Stimulated activated CD4-positive, alpha-beta T cell treated with anti-CD3 and anti-CD28 coated beads, Interleukin-15, amount 100 ng/mL, for 48 hours (primary cell): ENCODE results near the gene FAM43A.

ENCODE experiments used
- DNase-seq, 2 donors: peaks; one replicate each; pipeline ENCODE4 v3.0.0-alpha.2; 2020; ENCODE audit warnings: low read depth in 2 of 2

Gene FAM43A

GRCh38 chr3:194685718-194686413, at the start of gene FAM43A:
TSS of gene FAM43A (plus strand) at chr3:194685883. CDS start at chr3:194686827, 944 bp downstream.
- DNase-seq: peak; percentile 70 to 77

- no peak for DNase-seq
Observed at GRCh38 chr3:194637066-194637465, 48.6 kb upstream of the FAM43A start.

- no peak for DNase-seq
Observed at GRCh38 chr3:194637541-194638400, 47.9 kb upstream of the FAM43A start.

DNA sequence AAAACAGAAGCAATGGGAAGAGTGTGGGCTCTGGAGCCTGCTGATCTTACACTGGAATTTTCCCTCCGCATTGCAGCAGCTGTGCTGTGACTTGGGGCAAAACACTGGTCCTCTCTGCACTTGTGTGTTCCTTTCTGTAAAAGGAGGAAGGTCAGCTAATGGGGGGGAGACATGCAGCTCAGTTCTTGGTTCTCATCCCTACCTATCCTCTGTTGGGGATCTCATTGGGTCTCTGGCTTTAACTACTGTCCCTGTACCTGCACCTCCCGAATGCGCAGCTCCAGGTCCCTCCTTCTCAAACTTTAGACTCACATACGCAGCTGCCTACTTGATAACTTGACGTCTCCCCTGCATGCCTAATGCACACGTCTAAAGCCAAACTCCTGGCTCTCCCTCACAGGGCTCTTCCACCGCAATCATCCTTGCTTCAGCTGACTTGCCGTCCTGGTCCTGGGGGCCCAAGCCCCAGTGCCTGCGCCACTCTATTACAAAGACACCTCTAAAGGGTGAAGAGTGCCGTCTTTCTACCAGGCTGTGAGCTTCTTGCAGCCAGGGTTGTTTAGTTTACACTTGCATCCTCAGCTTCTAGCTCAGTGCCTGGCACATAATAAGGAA, 46.6 kb upstream of the FAM43A start:
- no peak for DNase-seq

- peak in 1 of 2 donors; percentile 22 for DNase-seq
Observed at GRCh38 chr3:194640829-194641228, 44.9 kb upstream of the FAM43A start.

GRCh38 chr3:194642769-194643168, 42.9 kb upstream of the FAM43A start:
- DNase-seq: no peak

GRCh38 chr3:194647747-194648146, 37.9 kb upstream of the FAM43A start:
- no peak for DNase-seq

GRCh38 chr3:194654443-194654842, 31.2 kb upstream of the FAM43A start:
- no peak for DNase-seq

DNA sequence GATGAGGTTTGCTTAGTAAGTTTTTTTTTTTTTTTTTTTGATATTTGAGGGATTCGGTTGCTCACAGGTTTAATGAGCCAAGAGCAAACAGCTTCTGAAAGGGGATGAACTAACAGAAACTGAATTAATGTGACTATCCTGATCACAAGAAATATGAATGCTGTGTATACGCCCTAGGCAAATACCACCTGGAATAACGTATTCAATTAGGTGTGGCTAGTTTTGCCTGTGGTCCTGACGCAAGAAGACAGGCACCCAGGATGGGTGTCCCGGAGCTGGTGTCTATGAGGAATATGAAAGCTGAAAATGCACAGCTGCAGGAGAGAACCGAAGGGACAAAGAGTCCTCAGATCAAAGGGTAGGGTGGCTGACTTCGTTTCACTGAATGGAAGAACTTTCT, 28.2 kb upstream of the FAM43A start:
- no peak for DNase-seq

DNA sequence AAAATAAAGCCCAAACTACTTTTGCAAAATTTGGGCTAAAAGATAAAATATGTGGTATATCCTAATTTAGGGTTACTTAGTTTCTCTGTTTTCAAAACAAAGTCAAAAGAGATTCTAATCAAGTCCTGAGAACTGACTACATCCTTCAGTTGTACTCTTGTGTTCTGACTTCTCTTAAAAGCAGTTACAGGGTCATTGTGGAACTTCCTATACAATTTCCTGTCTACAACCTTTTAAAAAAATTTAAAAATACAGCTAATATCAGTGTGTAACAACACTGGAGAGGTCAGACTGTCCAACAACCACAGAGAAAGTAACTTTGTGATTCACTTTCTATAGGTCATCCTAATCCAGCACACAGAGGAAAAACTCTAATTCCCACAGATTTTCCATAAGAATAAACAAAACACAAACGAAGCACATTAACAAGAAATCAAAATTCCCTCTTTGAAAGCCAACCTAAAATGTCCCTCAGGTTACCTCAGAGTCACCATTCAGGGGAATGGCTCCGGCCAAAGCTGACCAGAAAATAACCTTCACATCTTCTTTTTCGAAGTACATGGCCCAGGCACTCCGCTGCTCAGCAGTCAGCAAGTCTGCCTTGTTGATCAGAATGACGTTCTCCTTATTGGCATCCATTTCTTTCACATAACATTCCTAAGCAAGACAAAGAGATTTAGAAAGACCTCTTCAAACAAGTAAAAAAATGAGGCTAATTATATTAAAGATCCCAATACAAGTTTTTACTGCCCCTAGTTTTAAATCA, 27.0 kb upstream of the FAM43A start:
- DNase-seq: no peak

DNA sequence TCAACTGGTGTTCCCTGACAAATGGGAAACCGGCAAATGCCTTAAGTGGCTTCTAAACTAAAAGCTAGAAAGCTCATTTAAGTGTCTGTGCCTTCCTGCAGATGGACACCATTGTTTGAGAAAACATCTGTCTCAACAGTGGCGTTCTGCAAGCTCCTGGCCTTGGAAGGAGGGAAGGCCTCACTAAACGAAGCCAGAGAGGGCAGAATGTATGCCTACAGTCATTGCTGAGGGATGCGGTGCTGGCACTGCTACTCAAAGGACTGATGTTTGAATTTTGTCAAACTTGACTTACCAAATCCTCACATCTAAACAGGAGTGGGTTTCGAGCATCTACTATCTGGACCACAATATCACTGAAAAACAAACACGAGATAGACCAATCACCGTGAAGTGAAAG, 25.9 kb upstream of the FAM43A start:
- no peak for DNase-seq

DNA sequence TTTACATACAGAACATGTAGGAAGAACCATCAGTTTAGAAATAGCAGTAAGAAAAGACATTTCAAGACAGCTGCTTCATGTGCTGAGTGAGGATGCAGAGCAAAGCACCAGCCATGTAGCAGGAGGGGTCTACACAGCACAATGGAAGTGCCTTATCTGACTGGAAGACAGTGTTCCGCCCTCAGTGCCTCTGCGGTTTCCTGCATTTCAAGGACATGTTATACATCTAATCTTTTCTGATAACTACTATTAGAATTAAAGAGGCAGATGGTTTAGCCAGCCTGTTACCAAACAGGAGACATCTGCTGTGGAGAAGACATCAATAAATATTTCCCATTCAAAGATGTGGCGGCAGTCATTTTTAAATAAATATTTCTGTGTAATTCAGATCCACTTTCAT, 24.3 kb upstream of the FAM43A start:
- DNase-seq: no peak

DNA sequence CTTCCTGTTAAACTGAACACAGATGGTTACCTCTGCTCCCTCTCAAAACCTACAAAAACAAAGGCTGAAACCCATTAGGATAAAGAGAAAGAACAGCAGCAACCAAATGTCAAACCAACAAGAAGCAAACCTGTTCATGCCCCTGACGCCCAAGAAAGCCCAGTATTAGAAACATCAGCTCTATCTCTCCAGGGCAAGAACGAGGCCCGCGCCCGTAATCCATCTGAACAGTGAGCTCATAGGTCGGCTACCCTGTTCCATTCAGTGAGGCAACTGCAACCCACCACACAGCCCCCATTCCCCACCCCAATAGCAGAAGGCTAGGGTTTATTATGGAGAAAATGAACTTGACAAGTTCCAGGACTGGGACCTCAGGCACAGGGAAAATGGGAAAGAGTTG, 23.7 kb upstream of the FAM43A start:
- no peak for DNase-seq

GRCh38 chr3:194664857-194665256, 20.8 kb upstream of the FAM43A start:
- DNase-seq: no peak

- no peak for DNase-seq
Observed at GRCh38 chr3:194667363-194667762, 18.3 kb upstream of the FAM43A start.

DNA sequence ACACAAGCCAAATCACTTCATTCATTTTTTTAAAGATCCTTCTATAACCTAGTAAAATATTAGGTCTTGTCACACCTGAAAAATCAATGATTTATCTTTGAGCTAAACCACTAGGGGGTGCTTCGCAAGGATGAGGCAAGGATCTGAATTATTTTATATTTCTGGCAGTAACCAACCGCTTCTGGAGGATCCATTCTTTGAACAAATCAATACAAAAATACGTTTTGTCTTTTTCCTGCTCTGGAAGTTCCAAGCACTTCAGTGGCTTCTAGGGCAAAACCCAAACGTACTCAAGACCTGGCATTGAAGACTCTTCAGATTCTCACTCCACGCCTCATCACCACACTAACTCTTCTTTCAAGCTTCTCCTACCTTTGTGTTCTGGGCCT, 14.2 kb upstream of the FAM43A start:
- DNase-seq: peak in 1 of 2 donors; percentile 12

GRCh38 chr3:194671900-194672808, 13.5 kb upstream of the FAM43A start, which contains the start of gene LSG1:
TSS of gene LSG1 (minus strand) at chr3:194672191. CDS start at chr3:194672162, 29 bp downstream.
- peak; percentile 81 to 86 for DNase-seq

GRCh38 chr3:194672876-194673275, 12.8 kb upstream of the FAM43A start:
- DNase-seq: no peak

DNA sequence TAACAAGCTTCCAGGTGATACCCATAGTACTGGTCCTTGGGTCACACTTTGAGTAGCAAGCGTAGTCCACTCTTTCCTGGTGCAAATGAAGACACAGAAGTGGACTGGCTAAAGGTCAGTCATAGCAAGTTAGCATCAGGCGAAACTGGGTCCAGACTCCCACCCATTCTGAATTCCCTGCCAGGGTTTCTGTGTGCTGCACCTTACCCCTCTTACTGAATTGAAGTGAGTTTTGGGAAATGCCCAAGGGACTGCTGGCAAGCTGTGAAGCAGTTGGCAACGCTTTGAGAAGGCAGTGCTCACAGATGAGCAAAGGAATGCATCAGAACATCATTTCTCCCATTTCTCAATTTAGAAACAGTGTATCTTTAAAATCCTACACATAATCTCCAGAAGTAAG, 11.9 kb upstream of the FAM43A start:
- no peak for DNase-seq

GRCh38 chr3:194675081-194675640, 10.5 kb upstream of the FAM43A start:
- peak; percentile 61 to 66 for DNase-seq
